Liver (tissue), 3 donors: ENCODE data around the gene MSH3.

Source experiments
- ATF3 ChIP-seq: IDR thresholded peaks from 2 replicates; pipeline ENCODE4 v1.6.1; 2016; ENCODE audit warnings: antibody characterized with exemption
- CTCF ChIP-seq: fragments of 150-350 bp; IDR thresholded peaks from 2 replicates; pipeline ENCODE4 v1.5.1; 2017; ENCODE audit warnings: improper control_type of control experiment, low read depth, low read length; ENCODE audit not compliant: missing input control
- EGR1 ChIP-seq, 2 donors: IDR thresholded peaks; 2 replicates each; pipeline ENCODE4 v1.6.1; 2016 to 2018; ENCODE audit warnings: antibody characterized with exemption in 2 of 2, low read depth in 2 of 2
- FOXA1 ChIP-seq: IDR thresholded peaks from 2 replicates; pipeline ENCODE4 v1.6.1; 2016; ENCODE audit warnings: antibody characterized with exemption
- GABPA ChIP-seq, 2 donors: IDR thresholded peaks in 1 of 2; conservative IDR thresholded peaks in 1 of 2; 2 replicates each; pipeline ENCODE4 v1.6.1; 2016; ENCODE audit warnings: antibody characterized with exemption in 2 of 2, mild to moderate bottlenecking in 1 of 2, moderate library complexity in 1 of 2
- MAX ChIP-seq: IDR thresholded peaks from 2 replicates; pipeline ENCODE4 v1.6.1; 2016; ENCODE audit warnings: antibody characterized with exemption
- REST ChIP-seq: IDR thresholded peaks from 2 replicates; pipeline ENCODE4 v1.6.1; 2016; ENCODE audit warnings: antibody characterized with exemption, mild to moderate bottlenecking
- ZBTB33 ChIP-seq: IDR thresholded peaks from 2 replicates; pipeline ENCODE4 v1.6.1; 2016; ENCODE audit warnings: antibody characterized with exemption
- donor health status: healthy.
- donor health status: healthy.

- TF ChIP-seq CTCF (no peak), FOXA1 (no peak), ATF3 (no peak), MAX (no peak), REST (no peak), EGR1 (IDR thresholded peaks at IDR 0.05; ENCODE audit: low read depth in 2 of 2) (no peak), GABPA (IDR thresholded peaks at IDR 0.05 in 1 of 2, conservative IDR thresholded peaks at IDR 0.05 in 1 of 2) (no peak), ZBTB33 (no peak)
Observed at GRCh38 chr5:80662108-80662507, 7.7 kb downstream of the MSH3 start.
